GM10266 (cell line): Measurements from ENCODE around the gene DNAJB11.
"Not testable (repeated sequence)": the region's sequence is repeated elsewhere in the genome, so short reads cannot be mapped to it uniquely, and the experiment has no call there.

Source experiments
- DNase-seq: peaks from one replicate; pipeline ENCODE4 v3.0.0; 2012; ENCODE audit errors: extremely low spot score
- TF ChIP-seq, protein P1 (sequence below): IDR thresholded peaks from 2 replicates; pipeline ENCODE4 v1.5.1; 2012; ENCODE audit warnings: mild to moderate bottlenecking, low read depth; ENCODE audit not compliant: control insufficient read depth, insufficient read depth; ENCODE audit errors: missing control alignments

The DNAJB11 gene

DNA sequence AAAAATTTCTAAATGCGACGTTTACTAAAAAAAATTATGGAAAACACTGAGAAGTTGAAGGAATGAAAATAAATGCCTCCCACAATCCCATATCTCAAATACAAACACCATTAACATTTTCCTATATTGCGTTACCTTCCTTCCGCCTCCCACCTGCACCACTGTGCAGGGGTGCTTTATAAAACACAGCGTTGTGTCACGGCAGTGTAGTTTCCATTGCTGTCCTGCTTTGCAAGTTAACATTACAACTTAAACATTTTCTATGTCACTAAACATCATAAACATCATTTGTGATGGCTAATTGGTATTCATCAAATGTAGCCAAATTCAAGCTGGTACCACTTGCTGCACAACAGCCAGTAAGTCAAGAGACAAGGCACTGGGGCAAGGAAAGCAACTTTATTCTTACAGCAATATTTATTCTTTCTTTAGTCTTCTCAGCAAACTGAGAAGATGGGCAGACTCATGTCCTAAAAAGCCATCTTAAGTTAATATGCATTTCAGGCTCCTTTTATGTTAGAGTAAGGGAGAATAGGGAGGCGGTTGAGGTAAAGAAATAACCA lies 57.4 kb downstream of the DNAJB11 start:
- DNase-seq: no peak
- TF ChIP-seq, protein P1, sequence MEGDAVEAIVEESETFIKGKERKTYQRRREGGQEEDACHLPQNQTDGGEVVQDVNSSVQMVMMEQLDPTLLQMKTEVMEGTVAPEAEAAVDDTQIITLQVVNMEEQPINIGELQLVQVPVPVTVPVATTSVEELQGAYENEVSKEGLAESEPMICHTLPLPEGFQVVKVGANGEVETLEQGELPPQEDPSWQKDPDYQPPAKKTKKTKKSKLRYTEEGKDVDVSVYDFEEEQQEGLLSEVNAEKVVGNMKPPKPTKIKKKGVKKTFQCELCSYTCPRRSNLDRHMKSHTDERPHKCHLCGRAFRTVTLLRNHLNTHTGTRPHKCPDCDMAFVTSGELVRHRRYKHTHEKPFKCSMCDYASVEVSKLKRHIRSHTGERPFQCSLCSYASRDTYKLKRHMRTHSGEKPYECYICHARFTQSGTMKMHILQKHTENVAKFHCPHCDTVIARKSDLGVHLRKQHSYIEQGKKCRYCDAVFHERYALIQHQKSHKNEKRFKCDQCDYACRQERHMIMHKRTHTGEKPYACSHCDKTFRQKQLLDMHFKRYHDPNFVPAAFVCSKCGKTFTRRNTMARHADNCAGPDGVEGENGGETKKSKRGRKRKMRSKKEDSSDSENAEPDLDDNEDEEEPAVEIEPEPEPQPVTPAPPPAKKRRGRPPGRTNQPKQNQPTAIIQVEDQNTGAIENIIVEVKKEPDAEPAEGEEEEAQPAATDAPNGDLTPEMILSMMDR: no peak

DNA sequence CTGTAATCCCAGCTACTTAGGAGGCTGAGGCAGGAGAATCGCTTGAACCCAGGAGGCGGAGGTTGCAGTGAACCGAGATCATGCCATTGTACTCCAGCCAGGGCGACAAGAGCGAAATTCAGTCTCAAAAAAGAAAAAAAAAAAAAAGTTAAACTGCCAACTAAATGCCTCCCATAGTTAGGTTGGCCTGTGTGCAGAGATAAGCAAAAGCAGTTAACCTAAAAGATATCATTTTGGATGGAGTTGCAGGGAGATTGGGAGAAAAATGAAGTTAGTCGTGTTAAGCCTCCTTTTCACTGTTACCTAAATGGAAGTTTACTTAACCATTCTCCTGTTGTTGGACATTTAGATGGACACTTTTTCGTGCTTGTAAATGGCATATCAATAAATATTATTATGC lies 58.2 kb downstream of the DNAJB11 start:
- DNase-seq: no peak
- TF ChIP-seq, protein P1: no peak

DNA sequence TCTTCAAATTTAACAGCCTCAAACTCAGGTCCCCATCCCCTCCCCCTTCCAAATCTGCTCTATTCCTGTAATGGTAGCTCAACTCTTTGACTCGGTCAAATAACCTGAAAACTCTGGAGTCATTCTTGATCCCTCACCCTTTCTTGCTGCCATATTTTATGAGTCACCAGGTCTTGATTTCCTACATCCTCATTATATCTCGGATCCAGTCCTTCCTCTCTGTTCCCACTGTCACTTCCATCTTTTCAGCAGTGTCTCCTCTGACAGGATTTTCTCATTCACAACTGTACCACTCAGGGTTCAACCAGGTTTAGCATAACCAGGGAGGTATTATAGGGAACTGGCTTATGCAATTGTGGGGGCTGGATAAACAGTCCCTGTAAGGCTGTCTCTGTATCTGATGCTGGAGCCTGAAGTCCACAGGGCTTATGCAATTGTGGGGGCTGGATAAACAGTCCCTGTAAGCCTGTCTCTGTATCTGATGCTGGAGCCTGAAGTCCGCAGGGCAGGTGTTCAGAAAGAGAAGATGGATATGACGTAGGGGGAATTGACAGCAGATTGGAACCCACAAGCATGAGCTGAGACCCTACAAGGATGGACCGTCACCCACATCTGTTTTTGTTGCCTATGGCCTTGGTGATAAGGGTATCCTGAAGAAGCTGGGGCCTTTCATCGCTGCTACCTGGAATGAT lies 60.6 kb downstream of the DNAJB11 start:
- DNase-seq: no peak
- TF ChIP-seq, protein P1: no peak

DNA sequence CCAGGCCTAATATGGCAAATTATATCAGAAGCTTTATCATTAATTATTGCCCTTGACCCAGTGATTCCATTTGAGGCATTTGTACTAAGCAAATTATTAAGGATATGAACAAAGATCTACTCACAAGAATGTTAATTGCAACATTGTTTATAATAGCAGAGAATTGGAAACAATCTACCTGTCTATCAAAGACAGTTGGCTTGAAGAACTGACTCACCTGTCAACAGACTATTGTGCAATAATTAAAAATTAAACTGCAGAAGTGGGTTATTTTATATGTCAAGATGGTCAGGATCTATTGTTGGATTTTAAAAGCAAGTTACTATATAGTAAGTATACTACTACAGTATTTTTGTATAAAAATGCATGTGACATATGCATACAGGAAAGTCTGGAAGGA lies 63.0 kb downstream of the DNAJB11 start:
- TF ChIP-seq, protein P1: no peak
- DNase-seq: no peak

DNA sequence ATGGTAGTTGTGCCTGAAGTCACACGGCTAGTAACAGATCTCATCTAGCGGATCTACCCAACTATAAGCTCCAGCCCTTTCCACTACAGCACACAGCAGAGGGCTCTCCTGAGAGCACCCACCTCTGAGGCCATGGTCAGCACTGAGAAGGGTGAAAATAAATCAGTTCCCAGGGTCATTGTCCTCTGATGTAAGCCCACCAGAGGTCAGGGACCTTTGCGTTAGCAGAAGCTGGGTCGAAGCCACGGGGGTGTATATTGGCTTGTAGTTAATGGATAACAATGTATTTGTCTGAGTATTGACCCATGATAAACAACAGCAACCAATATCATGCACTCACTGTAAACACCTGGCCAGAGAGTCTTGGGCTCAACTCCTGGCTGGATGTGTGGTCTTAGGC lies 63.7 kb downstream of the DNAJB11 start:
- DNase-seq: not testable (repeated sequence)
